Activated CD8-positive, alpha-beta T cell treated with anti-CD3 and anti-CD28 coated beads, Interleukin-2, amount 10 ng/mL, durations not matched to agents 7 days and 5 days (primary cell): ENCODE measurements around the gene FEZ2. TPM values are rescaled to one million over a fixed set of nuclear protein-coding genes. Genes with fewer than 3 reads are reported as not detected.

Source experiments
- ATAC-seq: fragments of 150-1000 bp; cut with Tn5 transposase; one replicate; pipeline ENCODE4 v1.10.0; 2021; ENCODE audit warnings: moderate library complexity
- CTCF ChIA-PET: fragments of 350-600 bp; sonication (Branson Sonifier 250); formaldehyde crosslinking; loops from one replicate; lab custom pipeline; 2021; ENCODE audit warnings: antibody characterized with exemption; lab: Charles Lee
- POLR2A ChIA-PET: fragments of 350-600 bp; sonication (Branson Sonifier 250); formaldehyde crosslinking; loops from one replicate; lab custom pipeline; 2021; ENCODE audit warnings: antibody characterized with exemption; lab: Charles Lee
- DNase-seq: peaks from one replicate; pipeline ENCODE4 v3.0.0-alpha.2; 2020
- H3K27ac Mint-ChIP-seq: one replicate; pipeline ENCODE4 v1.8.0; 2021; ENCODE audit warnings: mild to moderate bottlenecking, mixed read lengths
- H3K27me3 Mint-ChIP-seq: one replicate; pipeline ENCODE4 v1.8.0; 2021; ENCODE audit warnings: low read depth, mixed read lengths
- H3K36me3 Mint-ChIP-seq: one replicate; pipeline ENCODE4 v1.8.0; 2021; ENCODE audit warnings: low read depth, mixed read lengths
- H3K4me1 Mint-ChIP-seq: one replicate; pipeline ENCODE4 v1.8.0; 2021; ENCODE audit warnings: low read depth, mixed read lengths
- H3K4me3 Mint-ChIP-seq: one replicate; pipeline ENCODE4 v1.8.0; 2021; ENCODE audit warnings: mild to moderate bottlenecking, mixed read lengths
- H3K9me3 Mint-ChIP-seq: one replicate; pipeline ENCODE4 v1.8.0; 2022; ENCODE audit warnings: mixed read lengths; ENCODE audit not compliant: insufficient read depth
- total RNA-seq, 2 experiments: library from RNA; stranded (reverse); gene quantifications; one replicate each; pipeline ENCODE4 v1.2.3, GENCODE V29; 2021

FEZ2 gene
- total RNA-seq, 2 experiments from 2014 or later = 17.3 to 20.3 TPM

GRCh38 chr2:36586672-36587071 lies 11.3 kb downstream of the FEZ2 start:
- H3K9me3 Mint-ChIP-seq = no peaks in the 10 kb centered on the region
- no peaks in the 10 kb centered on the region for H3K4me1 Mint-ChIP-seq
- H3K27ac Mint-ChIP-seq = no peak overlapping the region
- ChIA-PET POLR2A (no interaction called here), CTCF (interaction anchor here (0.7 kb wide), 1 partner anchor 1791 kb away, joined by 3 read pairs; no protein-coding TSS in a partner anchor)
- no peak for DNase-seq
- no peak overlapping the region for H3K4me3 Mint-ChIP-seq
- no peak for ATAC-seq
- peaks cover 39% of the 10 kb centered on the region for H3K36me3 Mint-ChIP-seq
- no peaks in the 10 kb centered on the region for H3K27me3 Mint-ChIP-seq

GRCh38 chr2:36584148-36584794 lies 13.7 kb downstream of the FEZ2 start:
- ChIA-PET POLR2A (no interaction called here), CTCF (no interaction called here)
- ATAC-seq (no peak), DNase-seq (no peak)
- no peak overlapping the region for H3K4me3 Mint-ChIP-seq
- no peaks in the 10 kb centered on the region for H3K27me3 Mint-ChIP-seq
- H3K27ac Mint-ChIP-seq = no peak overlapping the region
- no peaks in the 10 kb centered on the region for H3K4me1 Mint-ChIP-seq
- no peaks in the 10 kb centered on the region for H3K9me3 Mint-ChIP-seq
- H3K36me3 Mint-ChIP-seq = peaks cover 54% of the 10 kb centered on the region

GRCh38 chr2:36582951-36583350 lies 15.0 kb downstream of the FEZ2 start:
- CTCF ChIA-PET = interaction anchor here (0.7 kb wide), 1 partner anchor 26 kb away, joined by 3 read pairs; no protein-coding TSS in a partner anchor
- Mint-ChIP-seq H3K4me3 (no peak overlapping the region), H3K36me3 (peaks cover 63% of the 10 kb centered on the region), H3K27ac (no peak overlapping the region), H3K27me3 (no peaks in the 10 kb centered on the region), H3K9me3 (no peaks in the 10 kb centered on the region), H3K4me1 (peaks cover 10% of the 10 kb centered on the region)
- ATAC-seq (no peak), DNase-seq (no peak)
- POLR2A ChIA-PET = no interaction called here

GRCh38 chr2:36582538-36582937 lies 15.4 kb downstream of the FEZ2 start:
- Mint-ChIP-seq H3K9me3 (no peaks in the 10 kb centered on the region), H3K4me3 (no peak overlapping the region), H3K4me1 (peaks cover 10% of the 10 kb centered on the region), H3K27me3 (no peaks in the 10 kb centered on the region), H3K36me3 (peaks cover 66% of the 10 kb centered on the region), H3K27ac (no peak overlapping the region)
- CTCF ChIA-PET = no interaction called here
- ATAC-seq = no peak
- POLR2A ChIA-PET = no interaction called here
- no peak for DNase-seq

GRCh38 chr2:36579297-36579664 lies 18.7 kb downstream of the FEZ2 start:
- DNase-seq (no peak), ATAC-seq (no peak)
- H3K27me3 Mint-ChIP-seq = no peaks in the 10 kb centered on the region
- POLR2A ChIA-PET = no interaction called here
- CTCF ChIA-PET = no interaction called here
- no peak overlapping the region for H3K27ac Mint-ChIP-seq
- peaks cover 76% of the 10 kb centered on the region for H3K36me3 Mint-ChIP-seq
- H3K4me1 Mint-ChIP-seq = peaks cover 10% of the 10 kb centered on the region
- no peaks in the 10 kb centered on the region for H3K9me3 Mint-ChIP-seq
- no peak overlapping the region for H3K4me3 Mint-ChIP-seq

GRCh38 chr2:36578343-36579296 lies 19.3 kb downstream of the FEZ2 start:
- H3K4me1 Mint-ChIP-seq = peaks cover 10% of the 10 kb centered on the region
- H3K9me3 Mint-ChIP-seq = no peaks in the 10 kb centered on the region
- H3K27me3 Mint-ChIP-seq = no peaks in the 10 kb centered on the region
- no peak overlapping the region for H3K4me3 Mint-ChIP-seq
- ATAC-seq = no peak
- peaks cover 70% of the 10 kb centered on the region for H3K36me3 Mint-ChIP-seq
- no peak for DNase-seq
- ChIA-PET POLR2A (interaction anchor here (0.9 kb wide), 1 partner anchor 19 kb away, joined by 3 read pairs; the partner anchor contains the start of gene FEZ2), CTCF (interaction anchor here (1.1 kb wide), 1 partner anchor 27 kb away, joined by 3 read pairs; no protein-coding TSS in a partner anchor)
- peak overlapping the region; percentile 1 for H3K27ac Mint-ChIP-seq

GRCh38 chr2:36577884-36578283 lies 20.1 kb downstream of the FEZ2 start:
- Mint-ChIP-seq H3K27ac (no peak overlapping the region), H3K4me1 (peaks cover 10% of the 10 kb centered on the region), H3K9me3 (no peaks in the 10 kb centered on the region), H3K27me3 (no peaks in the 10 kb centered on the region), H3K4me3 (no peak overlapping the region), H3K36me3 (peaks cover 70% of the 10 kb centered on the region)
- ChIA-PET CTCF (interaction anchor here (1.1 kb wide), 1 partner anchor 26 kb away, joined by 3 read pairs; no protein-coding TSS in a partner anchor), POLR2A (no interaction called here)
- ATAC-seq (no peak), DNase-seq (no peak)

GRCh38 chr2:36574560-36574959 lies 23.4 kb downstream of the FEZ2 start:
- no peaks in the 10 kb centered on the region for H3K27me3 Mint-ChIP-seq
- H3K9me3 Mint-ChIP-seq = no peaks in the 10 kb centered on the region
- peaks cover 10% of the 10 kb centered on the region for H3K4me1 Mint-ChIP-seq
- peaks cover 49% of the 10 kb centered on the region for H3K36me3 Mint-ChIP-seq
- CTCF ChIA-PET = no interaction called here
- H3K4me3 Mint-ChIP-seq = no peak overlapping the region
- POLR2A ChIA-PET = no interaction called here
- no peak overlapping the region for H3K27ac Mint-ChIP-seq
- DNase-seq = no peak
- no peak for ATAC-seq

- Mint-ChIP-seq H3K27ac (no peak overlapping the region), H3K27me3 (no peaks in the 10 kb centered on the region), H3K4me1 (peaks cover 1% of the 10 kb centered on the region), H3K4me3 (no peak overlapping the region), H3K36me3 (peaks cover 35% of the 10 kb centered on the region), H3K9me3 (no peaks in the 10 kb centered on the region)
- ATAC-seq = no peak
- POLR2A ChIA-PET = no interaction called here
- DNase-seq = no peak
- CTCF ChIA-PET = interaction anchor here (0.5 kb wide), 1 partner anchor 212 kb away, joined by 3 read pairs; no protein-coding TSS in a partner anchor
Measured at GRCh38 chr2:36573165-36573564, 24.8 kb downstream of the FEZ2 start.

- no peaks in the 10 kb centered on the region for H3K9me3 Mint-ChIP-seq
- H3K4me1 Mint-ChIP-seq = no peaks in the 10 kb centered on the region
- no peaks in the 10 kb centered on the region for H3K27me3 Mint-ChIP-seq
- DNase-seq (no peak), ATAC-seq (no peak)
- peaks cover 31% of the 10 kb centered on the region for H3K36me3 Mint-ChIP-seq
- no peak overlapping the region for H3K27ac Mint-ChIP-seq
- CTCF ChIA-PET = no interaction called here
- no peak overlapping the region for H3K4me3 Mint-ChIP-seq
- POLR2A ChIA-PET = interaction anchor here (0.6 kb wide), 1 partner anchor 25 kb away, joined by 3 read pairs; the partner anchor contains the start of gene FEZ2
Measured at GRCh38 chr2:36572719-36573059, 25.3 kb downstream of the FEZ2 start.

GRCh38 chr2:36572054-36572718 lies 25.8 kb downstream of the FEZ2 start:
- H3K27me3 Mint-ChIP-seq = no peaks in the 10 kb centered on the region
- no peaks in the 10 kb centered on the region for H3K9me3 Mint-ChIP-seq
- H3K36me3 Mint-ChIP-seq = peaks cover 32% of the 10 kb centered on the region
- H3K27ac Mint-ChIP-seq = no peak overlapping the region
- DNase-seq (no peak), ATAC-seq (no peak)
- ChIA-PET POLR2A (interaction anchor here (0.6 kb wide), 1 partner anchor 26 kb away, joined by 3 read pairs; the partner anchor contains the start of gene FEZ2), CTCF (no interaction called here)
- no peaks in the 10 kb centered on the region for H3K4me1 Mint-ChIP-seq
- no peak overlapping the region for H3K4me3 Mint-ChIP-seq
